IMR-90 (cell line): Measurements from ENCODE around the gene NT5C3B. TPM values are rescaled to one million over a fixed set of nuclear protein-coding genes. Genes with fewer than 3 reads are reported as not detected.

Experiments
- ATAC-seq: fragments of 200-7000 bp; cut with Tn5 transposase; 2 replicates; pipeline ENCODE4 v1.9.1; 2020; ENCODE audit warnings: low read depth, mild to moderate bottlenecking, moderate library complexity
- BruUV-seq: library from RNA; stranded (reverse); fragments of 400-500 nt; replicated peaks from 2 replicates; lab custom pipeline; 2021; lab: Mats Ljungman, UMichigan
- CTCF ChIA-PET: fragments of 300-600 bp; formaldehyde crosslinking; extraction: SDS; loops from one replicate; lab custom pipeline; 2021; ENCODE audit warnings: antibody characterized with exemption; lab: Yijun Ruan, JAX
- POLR2A ChIA-PET: fragments of 300-600 bp; sonication (Branson Sonifier 250); formaldehyde crosslinking; loops from one replicate; lab custom pipeline; 2022; ENCODE audit warnings: antibody characterized with exemption; ENCODE audit not compliant: unreplicated experiment; lab: Charles Lee
- DNase-seq: peaks from one replicate; pipeline ENCODE4 v3.0.0; 2013
- H2AFZ ChIP-seq: replicated peaks from 2 replicates; pipeline ENCODE3; 2013; ENCODE audit warnings: low read length, mild to moderate bottlenecking; ENCODE audit not compliant: poor library complexity
- H2AK5ac ChIP-seq: 2 replicates; pipeline ENCODE4 v1.6.1; 2013; ENCODE audit warnings: low read depth, low read length, inconsistent platforms
- H2AK9ac ChIP-seq: replicated peaks from 2 replicates; pipeline ENCODE3; 2013; ENCODE audit warnings: mild to moderate bottlenecking, low read depth, low read length, moderate library complexity; ENCODE audit not compliant: poor library complexity
- H2BK120ac ChIP-seq: 2 replicates; pipeline ENCODE4 v1.6.1; 2013; ENCODE audit warnings: low read depth, low read length, inconsistent platforms
- H2BK15ac ChIP-seq: 3 replicates; pipeline ENCODE4 v1.6.1; 2013; ENCODE audit warnings: low read depth, low read length, inconsistent platforms
- H2BK20ac ChIP-seq: 2 replicates; pipeline ENCODE4 v1.6.1; 2013; ENCODE audit warnings: low read depth, mild to moderate bottlenecking, inconsistent platforms, low read length, moderate library complexity
- H2BK5ac ChIP-seq: 2 replicates; pipeline ENCODE4 v1.6.1; 2013; ENCODE audit warnings: mild to moderate bottlenecking, low read depth, low read length, inconsistent platforms; ENCODE audit not compliant: poor library complexity, severe bottlenecking
- H3K14ac ChIP-seq: replicated peaks from 2 replicates; pipeline ENCODE4 v1.6.1; 2013; ENCODE audit warnings: low read depth, low read length, inconsistent platforms
- H3K18ac ChIP-seq: 2 replicates; pipeline ENCODE4 v1.6.1; 2013; ENCODE audit warnings: low read depth, low read length, control low read depth
- H3K23ac ChIP-seq: 2 replicates; pipeline ENCODE4 v1.6.1; 2013; ENCODE audit warnings: low read depth, low read length, inconsistent platforms
- H3K27ac ChIP-seq: 2 replicates; pipeline ENCODE4 v1.5.1; 2013; ENCODE audit warnings: mild to moderate bottlenecking, control low read depth, low read length; ENCODE audit not compliant: insufficient read depth
- H3K27me3 ChIP-seq: 2 replicates; pipeline ENCODE4 v1.6.1; 2013; ENCODE audit warnings: low read length; ENCODE audit not compliant: control insufficient read depth, insufficient read depth
- H3K36me3 ChIP-seq: 2 replicates; pipeline ENCODE4 v1.6.1; 2013; ENCODE audit warnings: low read length, mixed read lengths; ENCODE audit not compliant: control insufficient read depth, insufficient read depth
- H3K4ac ChIP-seq: 2 replicates; pipeline ENCODE4 v1.6.1; 2013; ENCODE audit warnings: low read depth, low read length, inconsistent platforms
- H3K4me1 ChIP-seq: 2 replicates; pipeline ENCODE4 v1.6.1; 2013; ENCODE audit warnings: low read length, mixed read lengths; ENCODE audit not compliant: control insufficient read depth, insufficient read depth
- H3K4me2 ChIP-seq: 2 replicates; pipeline ENCODE4 v1.6.1; 2013; ENCODE audit warnings: low read depth, mild to moderate bottlenecking, control low read depth, low read length, moderate library complexity
- H3K4me3 ChIP-seq: 2 replicates; pipeline ENCODE4 v1.5.1; 2013; ENCODE audit warnings: low read depth, mild to moderate bottlenecking, control low read depth, low read length, moderate library complexity; ENCODE audit not compliant: insufficient read depth
- H3K56ac ChIP-seq: 2 replicates; pipeline ENCODE4 v1.6.1; 2013; ENCODE audit warnings: low read length, inconsistent platforms; ENCODE audit not compliant: insufficient read depth; ENCODE audit errors: extremely low read depth
- H3K79me1 ChIP-seq, 2 experiments: 2 replicates each; pipeline ENCODE4 v1.6.1; 2013; ENCODE audit warnings: low read length in 2 of 2, inconsistent platforms in 1 of 2, low read depth in 1 of 2
- H3K9ac ChIP-seq: 2 replicates; pipeline ENCODE4 v1.6.1; 2013; ENCODE audit warnings: low read depth, low read length, control low read depth
- H3K9me1 ChIP-seq: 2 replicates; pipeline ENCODE4 v1.6.1; 2013; ENCODE audit warnings: low read length, inconsistent platforms; ENCODE audit not compliant: insufficient read depth
- H3K9me3 ChIP-seq: 2 replicates; pipeline ENCODE4 v1.6.1; 2013; ENCODE audit warnings: low read length; ENCODE audit not compliant: control insufficient read depth, insufficient read depth
- H4K20me1 ChIP-seq: 2 replicates; pipeline ENCODE4 v1.6.1; 2013; ENCODE audit warnings: low read length, inconsistent platforms; ENCODE audit not compliant: insufficient read depth
- H4K5ac ChIP-seq: 2 replicates; pipeline ENCODE4 v1.6.1; 2013; ENCODE audit warnings: mild to moderate bottlenecking, low read depth, low read length, control low read depth
- H4K8ac ChIP-seq, 2 experiments: 2 replicates each; pipeline ENCODE4 v1.6.1; 2013; ENCODE audit warnings: low read depth in 2 of 2, low read length in 2 of 2, control low read depth in 1 of 2, inconsistent platforms in 1 of 2
- H4K91ac ChIP-seq: 2 replicates; pipeline ENCODE4 v1.6.1; 2013; ENCODE audit warnings: low read depth, low read length, inconsistent platforms; ENCODE audit not compliant: insufficient read depth
- CEBPB ChIP-seq: IDR thresholded peaks from 2 replicates; pipeline ENCODE4 v1.6.1; 2012; ENCODE audit warnings: low read depth, low read length, improper control_type of control experiment
- USF2 ChIP-seq: fragments of 150-350 bp; IDR thresholded peaks from 2 replicates; pipeline ENCODE4 v1.6.1; 2017; ENCODE audit warnings: mild to moderate bottlenecking, antibody characterized with exemption, low read length, low read depth
- WGBS, 2 experiments: methylation state at CpG; one replicate each; pipeline versions ENCODE4 v1.1.5 to v1.1.7; 2013; ENCODE audit warnings: missing lambda C conversion rate in 2 of 2; ENCODE audit not compliant: insufficient read length in 1 of 2; ENCODE audit errors: extremely low coverage in 2 of 2; 5-methylcytosine and 5-hydroxymethylcytosine counted together
- dilution Hi-C: fragments of 300-500 bp; cut with HindIII; formaldehyde crosslinking; loops from one replicate; pipeline ENCODE4 v1.14.3; 2018; ENCODE audit warnings: low sequenced_read_pairs; ENCODE audit not compliant: unreplicated experiment
- in situ Hi-C: fragments of 300-500 bp; cut with MboI; formaldehyde crosslinking; loops from 3 replicates; pipeline ENCODE4 v1.14.3; 2019; ENCODE audit warnings: low sequenced_read_pairs, inconsistent platforms, mixed read lengths
- intact Hi-C: fragments of 100-400 bp; cut with micrococcal nuclease; formaldehyde crosslinking; loops from 2 replicates; pipeline ENCODE4 v1.10.0; 2022
- polyA plus RNA-seq, 3 experiments: library from polyadenylated mRNA; depleted of rRNA; stranded (reverse); fragments of >200 nt; gene quantifications; 2 replicates each; pipeline ENCODE4 v1.2.3, GENCODE V29; 2012; ENCODE audit warnings: low replicate concordance in 1 of 3
- total RNA-seq: library from RNA; depleted of rRNA; stranded (reverse); fragments of >200 nt; gene quantifications from 2 replicates; pipeline ENCODE4 v1.2.3, GENCODE V29; 2012

Gene NT5C3B
- total and polyA plus RNA-seq, 2 of the 4 experiments (the other 2 are of a cell fraction), result 59.9 to 92.7 TPM

GRCh38 chr17:41865596-41865893, 29.5 kb upstream of the NT5C3B start:
- in situ Hi-C loops, result no loop called here
- H3K4ac ChIP-seq, result peak overlapping the region; percentile 65
- H2BK15ac ChIP-seq, result no peak overlapping the region
- peak overlapping the region; percentile 57 for H4K5ac ChIP-seq
- peak overlapping the region; percentile 86 for H3K9ac ChIP-seq
- CTCF ChIA-PET, result interaction anchor here (0.6 kb wide), 1 partner anchor 36 kb away, joined by 5 read pairs; no protein-coding TSS in a partner anchor
- H3K56ac ChIP-seq, result no peak overlapping the region
- POLR2A ChIA-PET, result interaction anchor here (0.6 kb wide), 2 partner anchors 704 to 1591 kb away, joined by 3 to 4 read pairs; no protein-coding TSS in a partner anchor
- dilution Hi-C loops, result no loop called here
- intact Hi-C loops, result loop anchor here (2.0 to 5.0 kb wide), 2 partner anchors 53 to 128 kb away; partner anchors contain the start of gene FKBP10
- H3K27ac ChIP-seq, result peak overlapping the region; percentile 72
- no peak overlapping the region for H3K18ac ChIP-seq
- no peak overlapping the region for H2BK120ac ChIP-seq
- peak overlapping the region; percentile 62; the same call in 1 of the 2 replicates for H3K23ac ChIP-seq
- peaks cover 36% of the 10 kb centered on the region for H4K20me1 ChIP-seq
- peak overlapping the region; percentile 34; the same call in 1 of the 2 replicates for H3K4me3 ChIP-seq
- peak overlapping the region; percentile 91 for H2AFZ ChIP-seq
- H3K9me3 ChIP-seq, result no peaks in the 10 kb centered on the region
- H2AK9ac ChIP-seq, result peak overlapping the region; percentile 52
- 0% methylated on average over 2 of the region's 10 CpGs; no CpG with 5 or more reads in 1 of the 2 experiments for WGBS, 2 experiments
- BruUV-seq, result no TSS peak
- H3K4me2 ChIP-seq, result peak overlapping the region; percentile 95
- peak overlapping the region; percentile 52 for H2AK5ac ChIP-seq
- peaks cover 11% of the 10 kb centered on the region for H3K4me1 ChIP-seq
- peak overlapping the region; percentile 89 for H3K14ac ChIP-seq
- DNase-seq (no peak), ATAC-seq (no peak)
- H3K27me3 ChIP-seq, result no peaks in the 10 kb centered on the region
- peak overlapping the region; percentile 11 to 88; a peak in 2 of 4 replicates for H4K8ac ChIP-seq
- peak overlapping the region; percentile 86 for H2BK5ac ChIP-seq
- H3K9me1 ChIP-seq, result peaks cover 8% of the 10 kb centered on the region; the same call in 1 of the 2 replicates
- peaks cover 23% of the 10 kb centered on the region for H3K36me3 ChIP-seq
- TF ChIP-seq USF2, result no peak
- TF ChIP-seq CEBPB, result no peak
- H2BK20ac ChIP-seq, result no peak overlapping the region
- H4K91ac ChIP-seq, result peak overlapping the region; percentile 55; the same call in 1 of the 2 replicates
- peaks cover 22 to 46% of the 10 kb centered on the region in 2 experiments for H3K79me1 ChIP-seq
